ENCODE data around the gene CDC37.

The CDC37 gene

DNA sequence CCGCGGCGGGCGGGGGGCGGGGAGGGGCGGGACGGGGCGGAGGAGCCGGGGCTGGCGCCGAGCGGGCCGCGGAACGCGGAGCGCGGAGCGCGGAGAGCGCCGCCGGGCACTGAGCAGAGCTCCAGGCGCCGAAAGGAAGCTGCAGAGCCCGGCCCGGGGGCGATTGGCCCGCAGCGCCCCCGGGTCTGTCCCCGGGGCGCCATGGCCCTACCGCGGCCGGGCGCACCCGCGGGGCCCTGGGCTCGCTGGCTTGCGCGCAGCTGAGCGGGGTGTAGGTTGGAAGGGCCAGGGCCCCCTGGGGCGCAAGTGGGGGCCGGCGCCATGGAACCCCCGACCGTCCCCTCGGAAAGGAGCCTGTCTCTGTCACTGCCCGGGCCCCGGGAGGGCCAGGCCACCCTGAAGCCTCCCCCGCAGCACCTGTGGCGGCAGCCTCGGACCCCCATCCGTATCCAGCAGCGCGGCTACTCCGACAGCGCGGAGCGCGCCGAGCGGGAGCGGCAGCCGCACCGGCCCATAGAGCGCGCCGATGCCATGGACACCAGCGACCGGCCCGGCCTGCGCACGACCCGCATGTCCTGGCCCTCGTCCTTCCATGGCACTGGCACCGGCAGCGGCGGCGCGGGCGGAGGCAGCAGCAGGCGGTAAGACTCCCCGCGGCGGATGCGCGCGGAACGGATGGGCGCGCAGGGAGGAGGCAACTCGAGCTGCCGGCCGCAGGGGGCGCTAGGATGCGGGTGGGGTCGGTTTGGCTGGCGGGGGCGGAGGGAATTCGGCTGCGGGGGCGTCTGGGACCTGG is 17.3 kb upstream of the CDC37 start, which contains the start of gene PDE4A:
PDE4A (plus strand) TSS at position 95 of the 796 bp plus-strand sequence; CDS start at position 322, 227 bp downstream.
- TF ChIP-seq, protein P1, sequence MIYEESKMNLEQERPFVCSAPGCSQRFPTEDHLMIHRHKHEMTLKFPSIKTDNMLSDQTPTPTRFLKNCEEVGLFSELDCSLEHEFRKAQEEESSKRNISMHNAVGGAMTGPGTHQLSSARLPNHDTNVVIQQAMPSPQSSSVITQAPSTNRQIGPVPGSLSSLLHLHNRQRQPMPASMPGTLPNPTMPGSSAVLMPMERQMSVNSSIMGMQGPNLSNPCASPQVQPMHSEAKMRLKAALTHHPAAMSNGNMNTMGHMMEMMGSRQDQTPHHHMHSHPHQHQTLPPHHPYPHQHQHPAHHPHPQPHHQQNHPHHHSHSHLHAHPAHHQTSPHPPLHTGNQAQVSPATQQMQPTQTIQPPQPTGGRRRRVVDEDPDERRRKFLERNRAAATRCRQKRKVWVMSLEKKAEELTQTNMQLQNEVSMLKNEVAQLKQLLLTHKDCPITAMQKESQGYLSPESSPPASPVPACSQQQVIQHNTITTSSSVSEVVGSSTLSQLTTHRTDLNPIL (CRISPR knock-in tag; IDR thresholded peaks at IDR 0.05; ENCODE audit: low read depth) = no peak
- no peak for ATAC-seq

- ATAC-seq = peak; percentile 7; the same call in 1 of the 3 replicates
- TF ChIP-seq PPARA (CRISPR knock-in tag; IDR thresholded peaks at IDR 0.05; ENCODE audit: borderline replicate concordance) = no peak
- TF ChIP-seq BACH2 (CRISPR knock-in tag; IDR thresholded peaks at IDR 0.05; ENCODE audit: borderline replicate concordance) = no peak
- TF ChIP-seq OSR1 (CRISPR knock-in tag; IDR thresholded peaks at IDR 0.05) = no peak
- TF ChIP-seq ZNF8 (CRISPR knock-in tag; IDR thresholded peaks at IDR 0.05) = no peak
- no peak for TF ChIP-seq ZFP30 (CRISPR knock-in tag; IDR thresholded peaks at IDR 0.05)
- no peak for TF ChIP-seq PATZ1 (CRISPR knock-in tag; IDR thresholded peaks at IDR 0.05; ENCODE audit: borderline replicate concordance)
- no peak for TF ChIP-seq ZC3H10 (CRISPR knock-in tag; IDR thresholded peaks at IDR 0.05)
- TF ChIP-seq GLIS3 (CRISPR knock-in tag; IDR thresholded peaks at IDR 0.05) = no peak
- TF ChIP-seq, protein P2, sequence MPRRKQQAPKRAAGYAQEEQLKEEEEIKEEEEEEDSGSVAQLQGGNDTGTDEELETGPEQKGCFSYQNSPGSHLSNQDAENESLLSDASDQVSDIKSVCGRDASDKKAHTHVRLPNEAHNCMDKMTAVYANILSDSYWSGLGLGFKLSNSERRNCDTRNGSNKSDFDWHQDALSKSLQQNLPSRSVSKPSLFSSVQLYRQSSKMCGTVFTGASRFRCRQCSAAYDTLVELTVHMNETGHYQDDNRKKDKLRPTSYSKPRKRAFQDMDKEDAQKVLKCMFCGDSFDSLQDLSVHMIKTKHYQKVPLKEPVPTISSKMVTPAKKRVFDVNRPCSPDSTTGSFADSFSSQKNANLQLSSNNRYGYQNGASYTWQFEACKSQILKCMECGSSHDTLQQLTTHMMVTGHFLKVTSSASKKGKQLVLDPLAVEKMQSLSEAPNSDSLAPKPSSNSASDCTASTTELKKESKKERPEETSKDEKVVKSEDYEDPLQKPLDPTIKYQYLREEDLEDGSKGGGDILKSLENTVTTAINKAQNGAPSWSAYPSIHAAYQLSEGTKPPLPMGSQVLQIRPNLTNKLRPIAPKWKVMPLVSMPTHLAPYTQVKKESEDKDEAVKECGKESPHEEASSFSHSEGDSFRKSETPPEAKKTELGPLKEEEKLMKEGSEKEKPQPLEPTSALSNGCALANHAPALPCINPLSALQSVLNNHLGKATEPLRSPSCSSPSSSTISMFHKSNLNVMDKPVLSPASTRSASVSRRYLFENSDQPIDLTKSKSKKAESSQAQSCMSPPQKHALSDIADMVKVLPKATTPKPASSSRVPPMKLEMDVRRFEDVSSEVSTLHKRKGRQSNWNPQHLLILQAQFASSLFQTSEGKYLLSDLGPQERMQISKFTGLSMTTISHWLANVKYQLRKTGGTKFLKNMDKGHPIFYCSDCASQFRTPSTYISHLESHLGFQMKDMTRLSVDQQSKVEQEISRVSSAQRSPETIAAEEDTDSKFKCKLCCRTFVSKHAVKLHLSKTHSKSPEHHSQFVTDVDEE (CRISPR knock-in tag; IDR thresholded peaks at IDR 0.05) = no peak
- TF ChIP-seq SNAI2 (CRISPR knock-in tag; IDR thresholded peaks at IDR 0.05) = no peak
- no peak for TF ChIP-seq TCF4 (CRISPR knock-in tag; IDR thresholded peaks at IDR 0.05; ENCODE audit: borderline replicate concordance)
- TF ChIP-seq ZNF565 (CRISPR knock-in tag; conservative IDR thresholded peaks at IDR 0.05; ENCODE audit: low read depth) = no peak
Measured at GRCh38 chr19:10419646-10420443, 16.5 kb upstream of the CDC37 start.

DNA sequence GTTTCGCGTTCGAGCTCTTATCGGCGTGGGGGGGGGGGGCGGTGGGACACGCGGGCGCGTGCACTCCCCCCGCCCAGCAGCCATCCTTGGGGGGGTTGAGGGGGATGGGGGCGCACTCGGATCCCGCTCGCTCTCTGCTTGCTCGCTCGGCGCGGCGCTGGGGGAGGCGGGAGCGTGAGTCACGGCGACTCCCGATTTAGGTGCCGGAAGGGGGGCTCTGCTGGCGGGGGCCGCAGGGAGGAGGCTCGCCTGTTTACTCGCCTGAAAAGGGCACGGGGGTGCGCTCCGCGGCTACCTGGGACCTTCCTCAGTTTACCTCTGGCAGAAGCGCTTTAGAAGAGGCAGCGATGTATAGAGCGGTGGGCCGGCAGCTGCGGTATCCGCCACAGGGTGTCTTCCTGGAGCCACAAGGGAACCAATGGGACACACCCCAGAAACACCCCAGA is 15.9 kb upstream of the CDC37 start:
- TF ChIP-seq, protein P1 (CRISPR knock-in tag; IDR thresholded peaks at IDR 0.05; ENCODE audit: low read depth) = no peak
- TF ChIP-seq ZC3H10 (CRISPR knock-in tag; IDR thresholded peaks at IDR 0.05) (no peak), CSDC2 (CRISPR knock-in tag; IDR thresholded peaks at IDR 0.05) (no peak), ESRRG (CRISPR knock-in tag; IDR thresholded peaks at IDR 0.05) (no peak), ZNF565 (CRISPR knock-in tag; conservative IDR thresholded peaks at IDR 0.05; ENCODE audit: low read depth) (no peak), RARB (CRISPR knock-in tag; IDR thresholded peaks at IDR 0.05) (no peak), TCF4 (CRISPR knock-in tag; IDR thresholded peaks at IDR 0.05; ENCODE audit: borderline replicate concordance) (no peak), BACH2 (CRISPR knock-in tag; IDR thresholded peaks at IDR 0.05; ENCODE audit: borderline replicate concordance) (no peak)
- no peak for ATAC-seq

DNA sequence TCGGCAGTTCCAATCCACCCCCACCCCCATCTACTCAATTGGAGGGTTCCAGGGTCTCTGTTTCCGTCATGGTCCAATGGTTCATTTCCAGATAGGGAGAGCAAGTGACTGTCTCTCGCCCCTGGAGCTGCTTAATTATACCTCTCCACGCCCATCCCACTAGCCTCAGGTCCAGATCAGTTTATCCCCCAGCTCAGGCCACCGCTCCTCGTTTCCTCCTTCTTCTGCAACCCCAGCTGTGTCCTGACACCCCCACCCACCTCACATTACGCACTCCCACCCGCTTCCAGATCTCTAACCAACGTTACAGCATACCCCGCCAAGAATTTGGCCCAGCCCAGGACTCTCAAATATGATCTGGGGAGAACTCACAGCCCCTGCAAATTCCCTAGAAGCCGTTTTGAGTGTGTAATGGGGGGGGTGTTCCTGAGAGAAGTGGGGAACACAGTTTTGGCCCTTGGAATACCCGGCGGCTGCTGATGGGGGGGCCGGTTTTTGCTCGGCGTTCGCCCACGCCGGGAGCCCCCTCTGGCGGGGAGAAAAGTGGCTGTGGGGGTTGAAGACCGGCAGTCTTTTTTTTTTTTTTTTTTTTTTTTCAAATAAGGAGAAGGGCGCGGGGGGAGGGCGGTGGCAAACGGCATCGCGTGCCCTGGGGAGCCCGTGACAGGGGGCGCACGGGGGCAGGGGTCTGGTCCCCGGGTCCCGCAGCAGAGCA is 15.3 kb upstream of the CDC37 start:
- ATAC-seq = no peak
- TF ChIP-seq ESRRG (CRISPR knock-in tag; IDR thresholded peaks at IDR 0.05) (no peak), OSR1 (CRISPR knock-in tag; IDR thresholded peaks at IDR 0.05) (no peak), ZNF70 (CRISPR knock-in tag; IDR thresholded peaks at IDR 0.05) (no peak), TCF4 (CRISPR knock-in tag; IDR thresholded peaks at IDR 0.05; ENCODE audit: borderline replicate concordance) (no peak), SNAI2 (CRISPR knock-in tag; IDR thresholded peaks at IDR 0.05) (no peak), ZFP30 (CRISPR knock-in tag; IDR thresholded peaks at IDR 0.05) (no peak), CSRNP3 (CRISPR knock-in tag; IDR thresholded peaks at IDR 0.05) (no peak), ZFP3 (CRISPR knock-in tag; IDR thresholded peaks at IDR 0.05) (no peak), ZNF565 (CRISPR knock-in tag; conservative IDR thresholded peaks at IDR 0.05; ENCODE audit: low read depth) (no peak), GLIS3 (CRISPR knock-in tag; IDR thresholded peaks at IDR 0.05) (no peak), ZC3H10 (CRISPR knock-in tag; IDR thresholded peaks at IDR 0.05) (no peak), ZNF8 (CRISPR knock-in tag; IDR thresholded peaks at IDR 0.05) (no peak)
- TF ChIP-seq, protein P2 (CRISPR knock-in tag; IDR thresholded peaks at IDR 0.05) = no peak
